ENCODE data around the gene MXD1.
"Not testable (repeated sequence)": the region's sequence is repeated elsewhere in the genome, so short reads cannot be mapped to it uniquely, and the experiment has no call there.

MXD1 gene

GRCh38 chr2:69946351-69947324, 31.7 kb downstream of the MXD1 start:
- peak; percentile 20; the same call in 1 of the 2 replicates for TF ChIP-seq MAX (IDR thresholded peaks at IDR 0.05; ENCODE audit: low read depth, low read length)
- no peak for TF ChIP-seq CTCF (IDR thresholded peaks at IDR 0.05; ENCODE audit: low read depth, low read length)
- DNase-seq (ENCODE audit: low read depth), result peak; percentile 84
- H3K4me3 ChIP-seq (ENCODE audit: low read depth, low read length), result peak overlapping the region; percentile 27

- TF ChIP-seq MAX (IDR thresholded peaks at IDR 0.05; ENCODE audit: low read depth, low read length) (no peak), CTCF (IDR thresholded peaks at IDR 0.05; ENCODE audit: low read depth, low read length) (no peak), MYC (IDR thresholded peaks at IDR 0.05; ENCODE audit: low read depth, low read length) (no peak), POLR2A (IDR thresholded peaks at IDR 0.05; ENCODE audit: extremely low read depth, insufficient read length) (no peak)
- no peak overlapping the region for H3K4me3 ChIP-seq (ENCODE audit: low read depth, low read length)
- DNase-seq (ENCODE audit: low read depth), result peak; percentile 27
These were observed 32.5 kb downstream of the MXD1 start for GRCh38 chr2:69947325-69947931.

GRCh38 chr2:69948032-69948962, 33.4 kb downstream of the MXD1 start:
- TF ChIP-seq CTCF (IDR thresholded peaks at IDR 0.05; ENCODE audit: low read depth, low read length) (no peak), POLR2A (IDR thresholded peaks at IDR 0.05; ENCODE audit: extremely low read depth, insufficient read length) (no peak), MAX (IDR thresholded peaks at IDR 0.05; ENCODE audit: low read depth, low read length) (no peak), MYC (IDR thresholded peaks at IDR 0.05; ENCODE audit: low read depth, low read length) (no peak)
- DNase-seq (ENCODE audit: low read depth), result no peak
- no peak overlapping the region for H3K4me3 ChIP-seq (ENCODE audit: low read depth, low read length)

- no peak overlapping the region for H3K4me3 ChIP-seq (ENCODE audit: low read depth, low read length)
- TF ChIP-seq POLR2A (IDR thresholded peaks at IDR 0.05; ENCODE audit: extremely low read depth, insufficient read length), result no peak
- no peak for TF ChIP-seq CTCF (IDR thresholded peaks at IDR 0.05; ENCODE audit: low read depth, low read length)
- TF ChIP-seq MAX (IDR thresholded peaks at IDR 0.05; ENCODE audit: low read depth, low read length), result no peak
- TF ChIP-seq MYC (IDR thresholded peaks at IDR 0.05; ENCODE audit: low read depth, low read length), result no peak
- DNase-seq (ENCODE audit: low read depth), result no peak
These were observed 34.2 kb downstream of the MXD1 start for GRCh38 chr2:69948963-69949645.

- no peak for TF ChIP-seq CTCF (IDR thresholded peaks at IDR 0.05; ENCODE audit: low read depth, low read length)
- TF ChIP-seq MYC (IDR thresholded peaks at IDR 0.05; ENCODE audit: low read depth, low read length), result no peak
- no peak overlapping the region for H3K4me3 ChIP-seq (ENCODE audit: low read depth, low read length)
- no peak for DNase-seq (ENCODE audit: low read depth)
These were observed 35.3 kb downstream of the MXD1 start for GRCh38 chr2:69950241-69950640.

GRCh38 chr2:69950671-69951070, 35.8 kb downstream of the MXD1 start:
- not testable (repeated sequence) for H3K4me3 ChIP-seq (ENCODE audit: low read depth, low read length); DNase-seq (ENCODE audit: low read depth)
